Thyroid gland (tissue), 4 donors: ENCODE results near the gene CEBPG. TPM values are rescaled to one million over a fixed set of nuclear protein-coding genes. Genes with fewer than 3 reads are reported as not detected.

ENCODE experiments used
- DNase-seq, 2 donors: peaks; one replicate each; pipeline ENCODE4 v3.0.0-alpha.2; 2019
- H3K27ac ChIP-seq, 3 donors: fragments of 200-600 bp; sonication (generic); 1 replicate in 2 of 3; 2 replicates in 1 of 3; pipeline ENCODE4 v1.5.1; 2016 to 2019; ENCODE audit warnings: mild to moderate bottlenecking in 1 of 3, moderate library complexity in 1 of 3
- H3K27me3 ChIP-seq: fragments of 200-600 bp; sonication (generic); one replicate; pipeline ENCODE4 v1.5.1; 2019
- H3K36me3 ChIP-seq, 2 donors: fragments of 200-600 bp; sonication (generic); one replicate each; pipeline ENCODE4 v1.5.1; 2016 to 2019
- H3K4me1 ChIP-seq, 2 donors: fragments of 200-600 bp; sonication (generic); one replicate each; pipeline ENCODE4 v1.5.1; 2017 to 2019
- H3K4me3 ChIP-seq, 3 donors: fragments of 200-600 bp; sonication (generic); replicated peaks in 1 of 3; 1 replicate in 2 of 3; 2 replicates in 1 of 3; pipeline ENCODE4 v1.5.1; 2016; ENCODE audit warnings: mild to moderate bottlenecking in 1 of 3
- H3K9me3 ChIP-seq: fragments of 200-600 bp; sonication (generic); one replicate; pipeline ENCODE4 v1.5.1; 2017
- POLR2A ChIP-seq, 2 donors: fragments of 450-650 bp; IDR thresholded peaks; one replicate each; pipeline ENCODE4 v1.6.1; 2017; ENCODE audit warnings: antibody characterized with exemption in 2 of 2, mild to moderate bottlenecking in 2 of 2, moderate library complexity in 1 of 2
- WGBS, 2 donors: methylation state at CpG; one replicate each; pipeline ENCODE4 v1.1.5; 2017; 5-methylcytosine and 5-hydroxymethylcytosine counted together
- intact Hi-C: fragments of 100-400 bp; cut with DNase I; formaldehyde crosslinking; loops from one replicate; pipeline ENCODE4 v1.15.1; 2023
- total RNA-seq, 4 donors: library from RNA; depleted of rRNA; stranded (reverse); fragments of >200 nt; gene quantifications; one replicate each; pipeline ENCODE4 v1.2.3, GENCODE V29; 2016
- TF ChIP-seq, protein P1 (sequence below), 6 experiments: fragments of 200-600 bp in 3 of 6; fragments of 450-650 bp in 3 of 6; sonication (generic) in 3 of 6; IDR thresholded peaks; one replicate each; pipeline ENCODE4 v1.5.1; 2016 to 2019; ENCODE audit warnings: antibody characterized with exemption in 6 of 6, mild to moderate bottlenecking in 2 of 6, inconsistent platforms in 1 of 6, moderate library complexity in 1 of 6

CEBPG gene
- total RNA-seq, 4 donors from 2014 or later = 19.8 to 33.8 (median 26.7) TPM

DNA sequence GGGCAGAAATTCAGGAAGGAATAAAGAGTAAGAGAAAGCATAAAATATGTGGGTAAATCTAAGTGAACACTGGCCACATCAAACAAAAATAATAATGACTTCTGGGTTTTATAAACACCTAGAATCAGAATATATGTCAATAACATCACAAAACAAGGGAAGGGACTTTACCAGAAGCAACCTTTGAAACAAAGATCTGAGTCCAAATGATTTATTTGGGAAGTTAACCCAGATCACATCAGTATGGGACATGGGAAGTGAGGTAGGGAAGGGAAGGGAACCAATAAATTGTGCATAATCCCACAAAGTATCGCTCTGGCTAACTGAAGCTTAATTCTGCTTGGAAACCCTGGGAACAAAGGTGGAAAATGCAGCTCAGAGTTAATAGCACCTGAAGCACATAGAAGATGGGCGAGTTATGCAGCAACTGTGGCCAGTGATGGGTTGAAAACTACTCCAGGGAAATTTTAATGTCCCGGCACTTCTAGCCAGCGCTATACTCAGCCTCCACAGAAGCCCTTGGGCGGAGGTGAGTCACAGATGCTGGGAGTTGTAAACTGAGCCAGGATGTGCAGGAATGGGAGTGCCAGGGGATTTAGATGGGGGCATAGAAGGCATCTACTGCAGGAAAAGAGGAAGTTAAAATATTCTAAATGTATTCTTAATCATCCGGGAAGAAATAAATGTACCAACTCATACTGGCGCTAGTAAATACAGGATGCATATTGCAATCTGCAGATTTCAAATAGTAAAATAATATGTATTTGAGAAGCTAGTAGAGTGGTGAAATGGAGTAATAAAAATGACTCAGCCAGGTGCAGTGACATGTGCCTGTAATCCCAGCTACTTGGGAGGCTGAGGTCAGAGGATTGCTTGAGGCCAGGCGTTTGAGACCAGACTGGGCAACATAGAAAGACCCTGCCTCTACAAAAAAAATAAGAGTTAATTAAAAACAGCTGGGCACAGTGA lies 34.2 kb upstream of the CEBPG start:
- no peak for DNase-seq
- Histone ChIP-seq H3K4me3 (no peak overlapping the region), H3K27me3 (no peaks in the 10 kb centered on the region), H3K27ac (no peak overlapping the region), H3K4me1 (no peaks in the 10 kb centered on the region), H3K36me3 (no peaks in the 10 kb centered on the region), H3K9me3 (no peaks in the 10 kb centered on the region)
- 84 to 87% methylated on average over 8 of the region's 8 CpGs for WGBS, 2 donors
- TF ChIP-seq, protein P1, sequence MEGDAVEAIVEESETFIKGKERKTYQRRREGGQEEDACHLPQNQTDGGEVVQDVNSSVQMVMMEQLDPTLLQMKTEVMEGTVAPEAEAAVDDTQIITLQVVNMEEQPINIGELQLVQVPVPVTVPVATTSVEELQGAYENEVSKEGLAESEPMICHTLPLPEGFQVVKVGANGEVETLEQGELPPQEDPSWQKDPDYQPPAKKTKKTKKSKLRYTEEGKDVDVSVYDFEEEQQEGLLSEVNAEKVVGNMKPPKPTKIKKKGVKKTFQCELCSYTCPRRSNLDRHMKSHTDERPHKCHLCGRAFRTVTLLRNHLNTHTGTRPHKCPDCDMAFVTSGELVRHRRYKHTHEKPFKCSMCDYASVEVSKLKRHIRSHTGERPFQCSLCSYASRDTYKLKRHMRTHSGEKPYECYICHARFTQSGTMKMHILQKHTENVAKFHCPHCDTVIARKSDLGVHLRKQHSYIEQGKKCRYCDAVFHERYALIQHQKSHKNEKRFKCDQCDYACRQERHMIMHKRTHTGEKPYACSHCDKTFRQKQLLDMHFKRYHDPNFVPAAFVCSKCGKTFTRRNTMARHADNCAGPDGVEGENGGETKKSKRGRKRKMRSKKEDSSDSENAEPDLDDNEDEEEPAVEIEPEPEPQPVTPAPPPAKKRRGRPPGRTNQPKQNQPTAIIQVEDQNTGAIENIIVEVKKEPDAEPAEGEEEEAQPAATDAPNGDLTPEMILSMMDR (IDR thresholded peaks at IDR 0.05) = no peak
- no peak for TF ChIP-seq POLR2A (IDR thresholded peaks at IDR 0.05)
- intact Hi-C loops = no loop called here

DNA sequence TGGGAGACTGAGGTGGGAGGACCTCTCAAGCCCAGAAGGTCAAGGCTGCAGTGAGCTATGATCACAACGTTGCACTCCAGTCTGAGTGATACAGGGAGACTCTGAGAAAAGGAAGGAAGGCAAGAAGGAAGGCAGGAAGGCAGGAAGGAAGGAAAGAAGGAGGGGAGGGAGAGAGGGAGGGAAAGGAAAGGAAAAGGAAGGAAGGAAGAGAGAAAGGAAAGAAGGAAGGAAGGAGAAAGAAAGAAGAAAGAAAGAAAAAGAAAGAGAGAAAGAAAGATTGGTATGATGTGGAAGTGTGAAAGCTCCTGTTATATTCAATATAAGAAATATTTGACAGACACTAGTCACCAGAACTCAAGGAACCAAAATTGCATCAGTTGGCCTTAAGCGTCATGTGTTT lies 32.5 kb upstream of the CEBPG start:
- Histone ChIP-seq H3K27ac (no peak overlapping the region), H3K4me1 (no peaks in the 10 kb centered on the region), H3K36me3 (no peaks in the 10 kb centered on the region), H3K9me3 (no peaks in the 10 kb centered on the region), H3K4me3 (no peak overlapping the region), H3K27me3 (no peaks in the 10 kb centered on the region)
- intact Hi-C loops = no loop called here
- 67 to 69% methylated on average over 2 of the region's 2 CpGs for WGBS, 2 donors
- TF ChIP-seq, protein P1 (IDR thresholded peaks at IDR 0.05) = no peak
- TF ChIP-seq POLR2A (IDR thresholded peaks at IDR 0.05) = no peak
- no peak for DNase-seq

DNA sequence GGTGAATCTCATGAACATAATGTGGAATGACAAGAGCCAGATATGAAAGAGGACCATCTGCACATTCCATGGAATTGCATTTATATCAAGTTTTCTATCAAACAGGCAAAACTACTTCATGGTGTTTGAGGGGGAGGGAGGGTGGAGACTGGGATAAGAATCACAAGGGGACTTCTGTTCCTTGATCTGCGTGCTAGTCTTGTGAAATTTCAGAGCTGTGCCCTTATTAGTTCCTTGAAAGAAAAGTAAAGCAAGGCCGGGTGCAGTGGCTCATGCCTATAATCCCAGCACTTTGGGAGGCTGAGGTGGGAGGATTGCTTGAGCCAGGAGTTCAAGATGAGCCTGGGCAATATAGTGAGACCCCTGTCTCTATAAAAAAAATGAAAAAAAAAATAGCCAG lies 30.2 kb upstream of the CEBPG start:
- TF ChIP-seq POLR2A (IDR thresholded peaks at IDR 0.05) = no peak
- TF ChIP-seq, protein P1 (IDR thresholded peaks at IDR 0.05) = no peak
- no peak overlapping the region for H3K27ac ChIP-seq
- H3K4me1 ChIP-seq = peaks cover 0 to 4% of the 10 kb centered on the region in 2 donors
- no peak overlapping the region for H3K4me3 ChIP-seq
- H3K27me3 ChIP-seq = no peaks in the 10 kb centered on the region
- WGBS, 2 donors = 74 to 90% methylated on average over 2 of the region's 2 CpGs
- no peaks in the 10 kb centered on the region for H3K36me3 ChIP-seq
- H3K9me3 ChIP-seq = no peaks in the 10 kb centered on the region
- intact Hi-C loops = no loop called here
- DNase-seq = no peak

DNA sequence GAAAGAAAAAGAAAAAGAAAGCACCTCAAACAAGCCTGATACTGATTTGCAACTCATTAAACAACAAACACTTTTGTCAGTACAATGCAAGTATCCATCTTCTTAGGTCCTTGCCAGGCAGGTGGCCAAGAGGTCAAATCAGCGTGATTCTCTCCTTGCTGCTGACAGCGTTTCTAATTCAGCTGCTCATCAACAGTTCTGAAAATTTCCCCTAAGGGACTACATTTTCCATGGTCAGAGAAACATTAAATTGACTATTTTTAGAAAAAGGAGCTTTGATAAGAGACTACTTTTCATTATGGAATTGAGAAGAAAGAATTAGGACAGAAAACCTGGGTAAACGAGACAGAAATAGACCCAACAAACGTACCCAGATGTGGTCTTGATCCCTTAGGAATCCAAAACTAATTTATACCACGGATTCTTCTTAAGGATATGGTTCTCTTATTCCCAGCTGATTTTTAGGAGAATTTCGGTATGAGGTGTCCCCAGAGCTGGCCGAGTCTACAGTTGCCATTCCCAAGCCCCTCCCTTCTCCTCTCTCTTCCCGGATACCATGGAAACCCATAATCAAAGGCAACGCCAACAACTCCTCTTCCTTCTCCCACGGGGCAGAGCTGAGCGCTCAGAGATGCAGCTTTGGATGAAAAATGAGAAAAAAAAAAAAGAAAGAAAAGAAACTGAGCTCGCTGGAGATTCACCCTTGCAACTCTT lies 29.5 kb upstream of the CEBPG start:
- TF ChIP-seq, protein P1 (IDR thresholded peaks at IDR 0.05) = no peak
- no peak for TF ChIP-seq POLR2A (IDR thresholded peaks at IDR 0.05)
- no peak for DNase-seq
- Histone ChIP-seq H3K27ac (no peak overlapping the region), H3K27me3 (no peaks in the 10 kb centered on the region), H3K36me3 (no peaks in the 10 kb centered on the region), H3K4me3 (no peak overlapping the region), H3K9me3 (no peaks in the 10 kb centered on the region), H3K4me1 (peaks cover 0 to 11% of the 10 kb centered on the region in 2 donors)
- intact Hi-C loops = no loop called here
- WGBS, 2 donors = 32 to 38% methylated on average over 12 of the region's 12 CpGs

DNA sequence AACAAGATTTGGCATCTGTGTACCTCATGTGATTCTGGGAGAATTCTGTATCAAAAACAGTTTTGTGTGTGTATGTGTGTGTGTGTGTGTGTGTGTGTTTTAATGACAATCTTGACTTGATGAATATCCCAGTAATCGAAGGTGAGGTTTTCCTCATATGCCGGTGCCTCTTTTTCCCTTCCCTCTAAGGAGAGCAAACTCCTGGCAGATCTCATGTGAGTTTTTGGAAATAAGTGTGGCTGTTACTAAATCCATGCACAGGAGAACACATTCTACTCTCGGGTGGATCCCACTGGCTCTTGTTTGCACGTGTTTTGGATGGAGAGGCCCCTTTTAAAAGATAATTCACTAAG lies 29.0 kb upstream of the CEBPG start:
- Histone ChIP-seq H3K36me3 (no peaks in the 10 kb centered on the region), H3K9me3 (no peaks in the 10 kb centered on the region), H3K27me3 (no peaks in the 10 kb centered on the region), H3K4me1 (peaks cover 0 to 11% of the 10 kb centered on the region in 2 donors), H3K27ac (no peak overlapping the region), H3K4me3 (no peak overlapping the region)
- DNase-seq = no peak
- no peak for TF ChIP-seq POLR2A (IDR thresholded peaks at IDR 0.05)
- TF ChIP-seq, protein P1 (IDR thresholded peaks at IDR 0.05) = no peak
- intact Hi-C loops = no loop called here
- 58 to 78% methylated on average over 4 of the region's 4 CpGs for WGBS, 2 donors
